ENCODE measurements around the gene FCRL2.

DNA sequence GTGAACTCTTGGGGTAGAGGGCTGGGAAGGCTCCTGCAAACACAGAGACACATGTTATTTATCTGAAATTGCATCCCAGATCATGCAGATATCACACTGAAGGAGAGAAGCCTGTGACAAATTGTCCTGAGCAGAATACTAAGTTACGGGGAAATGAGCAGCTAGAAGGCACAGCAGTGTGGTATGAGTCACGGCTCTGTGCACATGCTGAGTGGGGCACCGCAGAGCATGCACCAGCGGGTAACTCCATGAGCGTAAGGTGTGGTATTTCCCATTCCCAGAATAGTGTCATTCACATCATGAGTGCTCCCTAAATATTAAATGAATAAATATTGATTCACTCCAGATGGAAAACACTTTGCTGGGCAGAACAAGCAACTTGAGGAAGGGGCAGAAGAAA lies 21.3 kb upstream of the FCRL2 start:
- TF ChIP-seq, protein P1, sequence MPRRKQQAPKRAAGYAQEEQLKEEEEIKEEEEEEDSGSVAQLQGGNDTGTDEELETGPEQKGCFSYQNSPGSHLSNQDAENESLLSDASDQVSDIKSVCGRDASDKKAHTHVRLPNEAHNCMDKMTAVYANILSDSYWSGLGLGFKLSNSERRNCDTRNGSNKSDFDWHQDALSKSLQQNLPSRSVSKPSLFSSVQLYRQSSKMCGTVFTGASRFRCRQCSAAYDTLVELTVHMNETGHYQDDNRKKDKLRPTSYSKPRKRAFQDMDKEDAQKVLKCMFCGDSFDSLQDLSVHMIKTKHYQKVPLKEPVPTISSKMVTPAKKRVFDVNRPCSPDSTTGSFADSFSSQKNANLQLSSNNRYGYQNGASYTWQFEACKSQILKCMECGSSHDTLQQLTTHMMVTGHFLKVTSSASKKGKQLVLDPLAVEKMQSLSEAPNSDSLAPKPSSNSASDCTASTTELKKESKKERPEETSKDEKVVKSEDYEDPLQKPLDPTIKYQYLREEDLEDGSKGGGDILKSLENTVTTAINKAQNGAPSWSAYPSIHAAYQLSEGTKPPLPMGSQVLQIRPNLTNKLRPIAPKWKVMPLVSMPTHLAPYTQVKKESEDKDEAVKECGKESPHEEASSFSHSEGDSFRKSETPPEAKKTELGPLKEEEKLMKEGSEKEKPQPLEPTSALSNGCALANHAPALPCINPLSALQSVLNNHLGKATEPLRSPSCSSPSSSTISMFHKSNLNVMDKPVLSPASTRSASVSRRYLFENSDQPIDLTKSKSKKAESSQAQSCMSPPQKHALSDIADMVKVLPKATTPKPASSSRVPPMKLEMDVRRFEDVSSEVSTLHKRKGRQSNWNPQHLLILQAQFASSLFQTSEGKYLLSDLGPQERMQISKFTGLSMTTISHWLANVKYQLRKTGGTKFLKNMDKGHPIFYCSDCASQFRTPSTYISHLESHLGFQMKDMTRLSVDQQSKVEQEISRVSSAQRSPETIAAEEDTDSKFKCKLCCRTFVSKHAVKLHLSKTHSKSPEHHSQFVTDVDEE (CRISPR knock-in tag; IDR thresholded peaks at IDR 0.05), result no peak
- TF ChIP-seq RARB (CRISPR knock-in tag; IDR thresholded peaks at IDR 0.05) (no peak), TCF4 (CRISPR knock-in tag; IDR thresholded peaks at IDR 0.05; ENCODE audit: borderline replicate concordance) (no peak), ZNF8 (CRISPR knock-in tag; IDR thresholded peaks at IDR 0.05) (no peak), ZNF70 (CRISPR knock-in tag; IDR thresholded peaks at IDR 0.05) (no peak), OSR1 (CRISPR knock-in tag; IDR thresholded peaks at IDR 0.05) (no peak), ZFP30 (CRISPR knock-in tag; IDR thresholded peaks at IDR 0.05) (no peak)
- TF ChIP-seq, protein P2, sequence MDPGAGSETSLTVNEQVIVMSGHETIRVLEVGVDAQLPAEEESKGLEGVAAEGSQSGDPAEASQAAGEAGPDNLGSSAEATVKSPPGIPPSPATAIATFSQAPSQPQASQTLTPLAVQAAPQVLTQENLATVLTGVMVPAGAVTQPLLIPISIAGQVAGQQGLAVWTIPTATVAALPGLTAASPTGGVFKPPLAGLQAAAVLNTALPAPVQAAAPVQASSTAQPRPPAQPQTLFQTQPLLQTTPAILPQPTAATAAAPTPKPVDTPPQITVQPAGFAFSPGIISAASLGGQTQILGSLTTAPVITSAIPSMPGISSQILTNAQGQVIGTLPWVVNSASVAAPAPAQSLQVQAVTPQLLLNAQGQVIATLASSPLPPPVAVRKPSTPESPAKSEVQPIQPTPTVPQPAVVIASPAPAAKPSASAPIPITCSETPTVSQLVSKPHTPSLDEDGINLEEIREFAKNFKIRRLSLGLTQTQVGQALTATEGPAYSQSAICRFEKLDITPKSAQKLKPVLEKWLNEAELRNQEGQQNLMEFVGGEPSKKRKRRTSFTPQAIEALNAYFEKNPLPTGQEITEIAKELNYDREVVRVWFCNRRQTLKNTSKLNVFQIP (CRISPR knock-in tag; IDR thresholded peaks at IDR 0.05; ENCODE audit: borderline replicate concordance, low read depth), result no peak
- TF ChIP-seq, protein P3, sequence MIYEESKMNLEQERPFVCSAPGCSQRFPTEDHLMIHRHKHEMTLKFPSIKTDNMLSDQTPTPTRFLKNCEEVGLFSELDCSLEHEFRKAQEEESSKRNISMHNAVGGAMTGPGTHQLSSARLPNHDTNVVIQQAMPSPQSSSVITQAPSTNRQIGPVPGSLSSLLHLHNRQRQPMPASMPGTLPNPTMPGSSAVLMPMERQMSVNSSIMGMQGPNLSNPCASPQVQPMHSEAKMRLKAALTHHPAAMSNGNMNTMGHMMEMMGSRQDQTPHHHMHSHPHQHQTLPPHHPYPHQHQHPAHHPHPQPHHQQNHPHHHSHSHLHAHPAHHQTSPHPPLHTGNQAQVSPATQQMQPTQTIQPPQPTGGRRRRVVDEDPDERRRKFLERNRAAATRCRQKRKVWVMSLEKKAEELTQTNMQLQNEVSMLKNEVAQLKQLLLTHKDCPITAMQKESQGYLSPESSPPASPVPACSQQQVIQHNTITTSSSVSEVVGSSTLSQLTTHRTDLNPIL (CRISPR knock-in tag; IDR thresholded peaks at IDR 0.05; ENCODE audit: low read depth), result no peak
